GM12801 (cell line): ENCODE results near the gene SPNS1.

Experiments
- TF ChIP-seq, protein P1 (sequence below): IDR thresholded peaks from one replicate; pipeline ENCODE4 v1.5.1; 2011; ENCODE audit warnings: control low read depth; ENCODE audit not compliant: insufficient read length; ENCODE audit errors: extremely low read depth

The SPNS1 gene

DNA sequence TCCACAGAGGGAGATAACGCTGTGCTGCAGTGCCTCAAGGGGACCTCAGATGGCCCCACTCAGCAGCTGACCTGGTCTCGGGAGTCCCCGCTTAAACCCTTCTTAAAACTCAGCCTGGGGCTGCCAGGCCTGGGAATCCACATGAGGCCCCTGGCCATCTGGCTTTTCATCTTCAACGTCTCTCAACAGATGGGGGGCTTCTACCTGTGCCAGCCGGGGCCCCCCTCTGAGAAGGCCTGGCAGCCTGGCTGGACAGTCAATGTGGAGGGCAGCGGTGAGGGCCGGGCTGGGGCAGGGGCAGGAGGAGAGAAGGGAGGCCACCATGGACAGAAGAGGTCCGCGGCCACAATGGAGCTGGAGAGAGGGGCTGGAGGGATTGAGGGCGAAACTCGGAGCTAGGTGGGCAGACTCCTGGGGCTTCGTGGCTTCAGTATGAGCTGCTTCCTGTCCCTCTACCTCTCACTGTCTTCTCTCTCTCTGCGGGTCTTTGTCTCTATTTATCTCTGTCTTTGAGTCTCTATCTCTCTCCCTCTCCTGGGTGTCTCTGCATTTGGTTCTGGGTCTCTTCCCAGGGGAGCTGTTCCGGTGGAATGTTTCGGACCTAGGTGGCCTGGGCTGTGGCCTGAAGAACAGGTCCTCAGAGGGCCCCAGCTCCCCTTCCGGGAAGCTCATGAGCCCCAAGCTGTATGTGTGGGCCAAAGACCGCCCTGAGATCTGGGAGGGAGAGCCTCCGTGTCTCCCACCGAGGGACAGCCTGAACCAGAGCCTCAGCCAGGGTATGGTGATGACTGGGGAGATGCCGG is 42.0 kb upstream of the SPNS1 start:
- TF ChIP-seq, protein P1, sequence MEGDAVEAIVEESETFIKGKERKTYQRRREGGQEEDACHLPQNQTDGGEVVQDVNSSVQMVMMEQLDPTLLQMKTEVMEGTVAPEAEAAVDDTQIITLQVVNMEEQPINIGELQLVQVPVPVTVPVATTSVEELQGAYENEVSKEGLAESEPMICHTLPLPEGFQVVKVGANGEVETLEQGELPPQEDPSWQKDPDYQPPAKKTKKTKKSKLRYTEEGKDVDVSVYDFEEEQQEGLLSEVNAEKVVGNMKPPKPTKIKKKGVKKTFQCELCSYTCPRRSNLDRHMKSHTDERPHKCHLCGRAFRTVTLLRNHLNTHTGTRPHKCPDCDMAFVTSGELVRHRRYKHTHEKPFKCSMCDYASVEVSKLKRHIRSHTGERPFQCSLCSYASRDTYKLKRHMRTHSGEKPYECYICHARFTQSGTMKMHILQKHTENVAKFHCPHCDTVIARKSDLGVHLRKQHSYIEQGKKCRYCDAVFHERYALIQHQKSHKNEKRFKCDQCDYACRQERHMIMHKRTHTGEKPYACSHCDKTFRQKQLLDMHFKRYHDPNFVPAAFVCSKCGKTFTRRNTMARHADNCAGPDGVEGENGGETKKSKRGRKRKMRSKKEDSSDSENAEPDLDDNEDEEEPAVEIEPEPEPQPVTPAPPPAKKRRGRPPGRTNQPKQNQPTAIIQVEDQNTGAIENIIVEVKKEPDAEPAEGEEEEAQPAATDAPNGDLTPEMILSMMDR: no peak

DNA sequence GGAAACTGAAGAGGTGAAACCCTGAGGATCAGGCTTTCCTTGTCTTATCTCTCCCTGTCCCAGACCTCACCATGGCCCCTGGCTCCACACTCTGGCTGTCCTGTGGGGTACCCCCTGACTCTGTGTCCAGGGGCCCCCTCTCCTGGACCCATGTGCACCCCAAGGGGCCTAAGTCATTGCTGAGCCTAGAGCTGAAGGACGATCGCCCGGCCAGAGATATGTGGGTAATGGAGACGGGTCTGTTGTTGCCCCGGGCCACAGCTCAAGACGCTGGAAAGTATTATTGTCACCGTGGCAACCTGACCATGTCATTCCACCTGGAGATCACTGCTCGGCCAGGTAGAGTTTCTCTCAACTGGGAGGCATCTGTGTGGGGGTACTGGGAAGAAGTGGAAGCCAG is 41.4 kb upstream of the SPNS1 start:
- TF ChIP-seq, protein P1: no peak

DNA sequence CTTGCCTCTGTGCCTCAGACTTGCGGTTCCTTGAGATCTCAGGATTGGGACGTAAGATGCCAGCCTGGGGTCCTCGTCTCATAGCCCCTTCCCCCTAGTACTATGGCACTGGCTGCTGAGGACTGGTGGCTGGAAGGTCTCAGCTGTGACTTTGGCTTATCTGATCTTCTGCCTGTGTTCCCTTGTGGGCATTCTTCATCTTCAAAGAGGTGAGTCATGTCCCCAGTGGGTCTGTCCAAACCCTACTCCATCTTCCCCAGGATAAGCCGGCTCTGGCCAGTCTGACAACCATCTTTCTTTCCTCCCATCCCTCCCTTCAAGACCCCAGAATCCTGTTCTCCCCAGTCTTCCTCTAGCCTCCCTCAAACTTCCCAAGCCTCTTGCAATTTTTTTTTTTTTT is 39.2 kb upstream of the SPNS1 start:
- TF ChIP-seq, protein P1: no peak

DNA sequence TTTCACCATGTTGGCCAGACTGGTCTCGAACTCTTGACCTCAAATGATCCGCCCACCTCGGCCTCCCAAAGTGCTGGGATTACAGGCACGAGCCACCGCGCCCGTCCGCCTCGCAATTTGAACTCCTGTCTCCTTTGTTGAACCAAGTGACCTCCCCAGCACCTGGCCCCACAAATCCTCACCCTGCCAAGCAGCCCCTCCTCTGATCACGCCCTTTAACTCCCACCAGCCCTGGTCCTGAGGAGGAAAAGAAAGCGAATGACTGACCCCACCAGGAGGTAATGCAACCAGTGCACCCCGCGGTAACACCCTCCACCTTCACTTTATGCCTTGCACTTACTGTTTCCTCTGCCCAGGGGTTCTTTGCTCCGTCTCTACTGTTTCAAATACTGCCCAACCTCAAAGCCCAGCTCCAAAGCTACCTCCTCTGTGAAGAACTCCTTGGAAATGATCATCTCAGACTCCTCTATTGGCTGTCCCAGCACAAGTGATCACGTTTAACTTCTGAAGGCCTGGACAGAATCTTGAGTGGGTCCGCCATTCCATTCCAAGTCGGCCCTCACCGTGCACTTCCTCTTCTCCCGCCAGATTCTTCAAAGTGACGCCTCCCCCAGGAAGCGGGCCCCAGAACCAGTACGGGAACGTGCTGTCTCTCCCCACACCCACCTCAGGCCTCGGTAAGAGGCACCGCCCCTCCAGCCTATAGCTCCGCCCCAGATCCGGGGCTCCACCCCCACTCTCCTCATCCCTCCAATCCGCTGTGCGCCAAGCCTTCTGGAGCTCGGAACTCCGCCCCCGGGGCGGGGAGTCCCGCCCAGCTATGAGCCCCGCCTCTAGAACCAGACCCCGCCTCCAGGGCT is 38.4 kb upstream of the SPNS1 start:
- TF ChIP-seq, protein P1: no peak

DNA sequence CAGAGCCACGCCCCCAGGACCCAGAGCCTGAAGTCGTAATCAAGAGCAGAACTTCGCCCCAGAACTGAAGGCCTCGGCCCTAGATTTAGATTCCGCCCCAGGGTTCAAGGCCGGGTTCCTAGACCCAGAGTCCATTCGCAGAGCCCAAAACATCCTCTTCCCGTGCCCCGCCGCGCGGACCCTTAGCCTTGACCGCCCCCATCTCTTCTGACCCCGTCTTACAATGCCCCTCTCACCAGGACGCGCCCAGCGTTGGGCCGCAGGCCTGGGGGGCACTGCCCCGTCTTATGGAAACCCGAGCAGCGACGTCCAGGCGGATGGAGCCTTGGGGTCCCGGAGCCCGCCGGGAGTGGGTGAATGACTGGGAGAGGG is 37.8 kb upstream of the SPNS1 start:
- TF ChIP-seq, protein P1: no peak

DNA sequence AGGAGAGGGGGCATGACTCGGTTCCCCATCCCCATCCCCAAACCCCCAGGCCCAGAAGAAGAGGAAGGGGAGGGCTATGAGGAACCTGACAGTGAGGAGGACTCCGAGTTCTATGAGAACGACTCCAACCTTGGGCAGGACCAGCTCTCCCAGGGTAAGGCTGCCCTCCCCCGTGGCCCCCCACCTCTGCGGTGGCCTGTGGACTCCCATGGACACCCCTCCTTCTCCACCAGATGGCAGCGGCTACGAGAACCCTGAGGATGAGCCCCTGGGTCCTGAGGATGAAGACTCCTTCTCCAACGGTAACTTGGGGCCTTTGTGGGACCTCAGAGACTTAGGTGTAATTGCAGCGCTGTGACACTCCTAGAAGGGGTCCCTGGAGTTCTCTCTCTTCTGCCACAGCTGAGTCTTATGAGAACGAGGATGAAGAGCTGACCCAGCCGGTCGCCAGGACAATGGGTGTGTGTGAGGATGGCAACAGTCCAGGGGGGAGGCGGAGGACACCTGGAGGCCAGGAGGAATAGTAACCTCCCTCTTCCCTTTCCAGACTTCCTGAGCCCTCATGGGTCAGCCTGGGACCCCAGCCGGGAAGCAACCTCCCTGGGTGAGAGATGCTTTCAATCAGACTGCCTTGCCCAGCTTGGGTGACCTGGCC is 37.2 kb upstream of the SPNS1 start:
- TF ChIP-seq, protein P1: no peak

DNA sequence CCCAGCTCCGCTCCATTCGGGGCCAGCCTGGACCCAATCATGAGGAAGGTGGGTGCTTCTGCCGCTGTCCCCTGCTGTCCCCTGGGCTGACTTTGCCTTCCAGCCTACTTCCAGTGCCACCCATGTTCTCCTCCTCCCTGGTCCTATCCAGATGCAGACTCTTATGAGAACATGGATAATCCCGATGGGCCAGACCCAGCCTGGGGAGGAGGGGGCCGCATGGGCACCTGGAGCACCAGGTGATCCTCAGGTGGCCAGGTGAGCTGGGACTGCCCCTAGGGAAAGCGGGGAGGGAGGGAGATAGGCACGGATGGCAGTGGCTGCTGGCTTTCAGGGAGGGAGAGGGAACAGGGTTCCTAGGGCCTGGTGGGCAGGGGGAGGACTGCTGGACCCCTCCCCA is 35.9 kb upstream of the SPNS1 start:
- TF ChIP-seq, protein P1: no peak
